Measurements from ENCODE around the gene VSIG10.

DNA sequence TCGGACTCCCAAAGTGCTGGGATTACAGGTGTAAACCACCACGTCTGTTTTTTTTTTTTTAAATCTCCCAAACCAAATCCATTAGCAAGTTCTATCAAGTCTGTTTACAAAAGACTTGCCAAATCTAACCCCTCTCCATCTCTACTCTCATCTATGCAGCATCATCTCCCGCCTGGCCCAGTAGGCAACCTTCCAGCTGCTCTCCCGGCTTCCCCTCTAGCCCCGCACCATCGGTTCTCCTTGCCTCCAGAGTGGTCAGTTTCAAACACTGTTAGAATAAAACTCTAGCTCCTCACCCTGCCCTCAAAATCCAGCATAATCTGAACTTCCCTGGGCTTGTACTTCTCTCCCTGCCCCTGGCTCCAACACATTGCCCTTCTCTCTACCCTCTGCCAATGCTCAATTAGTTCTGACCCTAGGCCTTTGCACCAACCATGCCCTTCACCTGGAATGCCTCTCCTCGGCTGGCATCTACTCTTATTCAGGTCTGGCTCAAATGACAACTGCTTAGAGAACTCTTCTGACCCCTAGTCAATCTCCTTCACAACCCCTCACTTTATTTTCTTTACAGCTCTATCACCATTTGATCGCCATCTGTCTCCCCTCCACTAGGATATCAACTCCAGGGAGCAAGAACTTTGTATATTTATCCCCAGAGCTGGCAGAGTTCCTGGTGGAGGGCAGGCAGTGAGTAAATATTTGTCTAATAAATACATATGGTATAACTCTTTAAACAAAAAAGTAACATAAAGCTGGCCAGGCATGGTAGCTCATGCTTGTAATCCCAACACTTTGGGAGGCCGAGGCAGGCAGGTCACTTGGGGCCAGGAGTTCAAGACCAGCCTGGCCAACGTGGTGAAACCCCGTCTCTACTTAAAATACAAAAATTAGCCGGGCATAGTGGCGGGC is 47.7 kb downstream of the VSIG10 start:
- TF ChIP-seq TAF1 (IDR thresholded peaks at IDR 0.05; ENCODE audit: low read depth), result no peak
- TF ChIP-seq REST (IDR thresholded peaks at IDR 0.05; ENCODE audit: low read depth), result no peak
- TF ChIP-seq, protein P1, sequence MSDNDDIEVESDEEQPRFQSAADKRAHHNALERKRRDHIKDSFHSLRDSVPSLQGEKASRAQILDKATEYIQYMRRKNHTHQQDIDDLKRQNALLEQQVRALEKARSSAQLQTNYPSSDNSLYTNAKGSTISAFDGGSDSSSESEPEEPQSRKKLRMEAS (IDR thresholded peaks at IDR 0.05), result no peak
- TF ChIP-seq NFIC (IDR thresholded peaks at IDR 0.05), result no peak
- TF ChIP-seq CREB1 (IDR thresholded peaks at IDR 0.05; ENCODE audit: low read depth), result no peak
- no peak for TF ChIP-seq EP300 (IDR thresholded peaks at IDR 0.05; ENCODE audit: borderline replicate concordance)
- no peak for TF ChIP-seq CEBPB (IDR thresholded peaks at IDR 0.05)
- no peak for TF ChIP-seq RAD21 (IDR thresholded peaks at IDR 0.05; ENCODE audit: low read depth)
- no peak for TF ChIP-seq YY1 (IDR thresholded peaks at IDR 0.05; ENCODE audit: low read depth)
- no peak for TF ChIP-seq TEAD4 (IDR thresholded peaks at IDR 0.05)
- TF ChIP-seq TCF12 (IDR thresholded peaks at IDR 0.05; ENCODE audit: low read depth), result no peak

Data from Ishikawa (cell line).